GF-D8 (cell line): ENCODE measurements around the gene STIM1.
"Not testable (repeated sequence)": the region's sequence is repeated elsewhere in the genome, so short reads cannot be mapped to it uniquely, and the experiment has no call there.

Experiments
- DNase-seq: peaks from one replicate; lab custom pipeline; 2025; lab: John Stamatoyannopoulos, UW

Gene STIM1

DNA sequence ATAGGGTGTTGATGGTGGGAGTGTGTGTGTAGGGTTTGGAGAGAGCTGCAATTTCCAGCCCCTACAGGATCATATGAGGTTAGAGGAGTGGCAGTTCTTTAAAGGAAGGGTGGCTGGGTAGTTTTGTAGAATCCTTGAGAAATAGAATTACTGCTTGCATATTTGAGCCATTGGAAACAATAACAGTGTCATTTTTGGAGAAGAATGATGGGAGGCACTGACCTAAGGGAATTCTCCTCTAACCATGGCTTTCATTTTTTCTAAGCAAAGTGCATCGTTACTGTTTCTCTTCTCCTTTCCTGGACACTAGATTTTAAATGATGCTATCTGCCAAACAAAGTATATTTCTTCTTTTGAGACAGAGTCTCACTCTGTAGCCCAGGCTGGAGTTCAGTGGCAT is 172.3 kb downstream of the STIM1 start:
- no peak for DNase-seq

DNA sequence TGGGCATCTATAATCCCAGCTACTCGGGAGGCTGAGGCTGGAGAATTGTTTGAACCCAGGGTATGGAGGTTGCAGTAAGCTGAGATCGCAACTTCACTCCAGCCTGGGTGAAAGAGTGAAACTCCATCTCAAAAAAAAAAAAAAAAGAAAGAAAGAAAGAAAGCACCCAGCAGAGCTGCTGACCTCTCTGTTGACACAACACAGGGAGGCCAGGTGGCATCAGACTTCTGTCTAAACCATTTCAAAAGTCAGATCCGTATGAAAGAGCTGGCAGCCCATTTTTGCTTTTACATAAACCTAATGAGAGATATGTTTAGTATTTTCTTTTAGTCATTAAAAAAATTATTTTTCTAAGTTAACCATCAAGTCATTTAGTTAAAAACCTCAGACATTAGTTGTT is 174.7 kb downstream of the STIM1 start:
- DNase-seq: no peak

DNA sequence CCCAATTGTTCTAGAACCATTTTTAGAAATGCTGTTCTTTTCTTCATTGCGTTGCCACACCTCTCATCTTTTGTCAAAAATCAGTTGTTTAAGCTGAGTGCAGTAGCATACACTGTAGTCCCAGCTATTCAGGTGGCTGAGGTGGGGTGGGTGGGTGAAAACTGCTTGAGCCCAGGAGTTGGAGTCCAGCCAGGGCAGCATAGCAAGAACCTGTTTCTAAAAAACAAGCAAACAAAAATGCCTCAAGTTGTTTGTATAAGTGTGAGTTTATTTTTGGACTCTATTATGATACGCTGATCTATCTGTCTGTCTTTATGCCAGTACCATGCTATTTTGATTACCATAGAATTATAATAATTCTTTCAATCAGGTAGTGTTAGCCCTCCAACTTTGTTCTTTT is 176.6 kb downstream of the STIM1 start:
- DNase-seq: no peak

DNA sequence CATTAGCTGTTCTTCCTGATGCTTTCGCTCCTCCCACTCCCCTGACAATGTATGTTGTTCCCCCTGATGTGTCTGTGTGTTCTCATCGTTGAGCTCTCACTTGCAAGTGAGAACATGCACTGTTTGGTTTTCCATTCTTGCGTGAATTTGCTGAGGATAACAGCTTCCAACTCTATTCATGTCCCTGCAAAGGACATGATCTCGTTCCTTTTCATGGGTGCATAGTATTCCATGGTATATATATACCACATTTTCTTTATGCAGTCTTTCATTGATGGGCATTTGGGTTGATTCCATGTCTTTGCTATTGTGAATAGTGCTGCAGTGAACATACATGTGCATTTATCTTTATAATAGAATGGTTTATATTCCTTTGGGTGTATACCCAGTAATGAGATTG is 180.5 kb downstream of the STIM1 start:
- DNase-seq: no peak

DNA sequence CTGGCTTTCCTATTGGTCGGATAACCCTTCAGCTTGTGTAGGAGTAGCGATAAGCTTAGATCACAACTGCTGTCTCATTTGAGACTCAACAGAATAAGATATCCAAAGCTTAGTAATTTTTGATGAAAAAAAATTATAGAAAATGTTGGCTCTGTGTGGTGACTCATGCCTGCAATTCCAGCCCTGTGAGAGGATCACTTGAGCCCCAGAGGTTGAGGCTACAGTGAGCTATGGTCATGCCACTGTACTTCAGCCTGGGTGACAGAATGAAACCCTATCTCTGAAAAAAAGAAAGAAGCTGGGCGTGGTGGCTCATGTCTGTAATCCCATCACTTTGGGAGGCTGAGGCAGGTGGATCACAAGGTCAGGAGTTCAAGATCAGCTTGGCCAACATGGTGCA is 183.5 kb downstream of the STIM1 start:
- DNase-seq: no peak

DNA sequence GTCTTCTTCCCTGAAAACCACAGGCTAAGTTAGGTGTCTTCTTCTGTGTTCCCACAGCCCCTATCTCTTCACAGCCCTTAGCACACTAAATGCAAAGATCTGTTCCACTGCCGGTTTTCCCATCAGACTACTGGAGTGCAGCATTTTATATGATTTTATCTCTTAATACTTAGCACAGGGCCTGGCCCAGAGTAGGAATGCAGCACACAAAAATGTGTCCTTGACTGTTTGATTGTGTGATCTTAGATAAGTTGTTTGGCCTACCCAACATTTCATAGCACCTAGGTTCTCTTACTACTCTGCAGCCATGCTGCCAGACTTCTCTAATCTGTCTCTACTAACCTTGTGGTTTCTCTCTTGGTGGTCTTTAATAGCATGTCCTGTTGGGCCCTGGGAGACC is 185.0 kb downstream of the STIM1 start:
- DNase-seq: no peak

DNA sequence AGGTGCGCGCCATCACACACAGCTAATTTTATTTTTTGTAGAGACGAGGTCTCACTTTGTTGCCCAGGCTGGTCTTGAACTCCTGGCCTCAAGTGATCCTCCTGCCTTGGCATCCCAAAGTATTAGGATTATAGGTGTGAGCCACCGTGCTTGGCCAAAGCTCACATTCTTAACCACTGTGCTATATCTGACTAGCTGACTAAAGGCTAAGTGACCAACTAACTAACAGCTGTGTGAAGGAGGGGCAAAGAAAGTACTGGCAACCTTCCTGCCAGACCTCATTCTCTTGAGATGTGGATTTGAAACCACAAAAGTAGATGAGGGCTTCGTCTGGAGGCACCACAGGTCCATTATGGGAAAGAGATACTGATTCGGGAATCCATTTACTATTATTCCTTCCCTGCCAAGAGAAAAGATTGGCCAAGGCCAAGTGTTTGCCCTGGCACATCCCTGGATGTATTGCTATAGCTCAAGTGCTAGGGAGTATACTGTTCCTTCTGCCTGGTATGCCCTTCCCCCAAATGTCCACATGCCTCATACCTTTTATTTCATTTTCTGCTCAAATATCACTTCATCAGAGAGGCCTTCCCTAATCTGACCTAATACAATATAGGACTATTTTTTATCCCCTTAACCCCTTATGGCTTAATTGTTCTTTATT is 186.4 kb downstream of the STIM1 start:
- no peak for DNase-seq

DNA sequence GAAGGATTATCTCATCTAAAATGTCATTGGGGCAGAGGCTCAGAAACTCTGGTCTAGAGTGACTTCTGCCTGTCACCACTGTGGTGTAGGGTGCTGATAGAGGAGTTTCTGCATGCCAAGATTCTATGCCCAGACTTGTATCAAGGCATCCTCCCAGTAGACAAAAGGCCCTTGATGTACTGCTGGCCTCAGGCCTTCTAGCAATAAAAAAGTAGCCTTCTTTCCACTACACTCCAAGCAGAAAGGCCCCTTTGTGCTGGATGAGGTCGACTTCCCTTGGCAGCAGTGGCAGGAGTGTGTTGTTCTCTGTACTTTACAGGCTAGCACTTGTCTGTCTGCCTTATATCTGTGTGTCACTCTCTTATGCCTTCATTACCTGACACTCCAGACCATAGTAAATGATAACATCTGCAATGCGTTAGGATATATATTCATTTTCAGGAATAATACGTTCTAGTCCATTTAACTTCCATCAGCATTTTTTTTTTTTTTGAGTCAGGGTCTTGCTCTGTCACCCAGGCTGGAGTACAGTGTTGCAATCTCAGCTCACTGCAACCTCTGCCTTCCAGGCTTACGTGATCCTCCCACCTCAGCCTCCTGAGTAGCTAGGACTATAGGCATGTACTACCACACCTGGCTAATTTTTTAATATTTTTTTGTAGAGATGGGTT is 189.6 kb downstream of the STIM1 start:
- no peak for DNase-seq

DNA sequence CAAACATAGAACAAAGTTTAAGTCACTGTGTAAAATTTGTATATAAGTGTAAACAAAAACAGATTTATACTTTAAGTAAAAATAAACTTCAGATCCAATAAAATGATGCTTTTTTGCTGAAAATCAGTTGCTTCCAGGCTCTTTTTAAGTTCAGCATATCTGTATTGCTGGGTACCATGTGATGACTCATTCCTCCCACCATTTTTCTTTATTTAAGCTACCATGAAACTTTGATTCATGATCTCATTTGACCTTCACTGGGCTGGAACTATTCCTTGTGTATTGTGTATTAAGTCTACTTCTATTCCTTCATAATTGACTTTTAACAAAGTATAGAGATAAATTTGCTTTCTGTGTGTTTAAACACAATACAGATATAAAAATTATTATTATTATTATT is 192.9 kb downstream of the STIM1 start:
- no peak for DNase-seq

DNA sequence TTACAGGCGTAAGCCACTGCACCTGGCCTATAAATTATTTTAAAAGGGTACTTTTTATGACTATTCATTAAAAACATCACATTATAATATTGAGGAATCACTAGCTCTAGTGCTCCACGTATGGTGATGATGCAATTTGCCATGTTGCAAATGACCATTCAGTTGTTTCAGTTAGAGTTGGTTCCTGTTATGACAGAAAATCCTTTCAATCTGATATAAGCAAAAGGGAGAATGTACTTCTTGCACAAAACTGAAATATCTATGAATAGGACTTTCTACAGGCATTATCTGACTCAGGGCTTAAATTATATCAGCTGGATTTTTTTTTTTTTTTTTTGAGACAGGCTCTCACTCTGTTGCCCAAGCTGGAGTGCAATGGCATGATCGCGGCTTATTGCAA is 193.5 kb downstream of the STIM1 start:
- DNase-seq: peak; percentile 26

DNA sequence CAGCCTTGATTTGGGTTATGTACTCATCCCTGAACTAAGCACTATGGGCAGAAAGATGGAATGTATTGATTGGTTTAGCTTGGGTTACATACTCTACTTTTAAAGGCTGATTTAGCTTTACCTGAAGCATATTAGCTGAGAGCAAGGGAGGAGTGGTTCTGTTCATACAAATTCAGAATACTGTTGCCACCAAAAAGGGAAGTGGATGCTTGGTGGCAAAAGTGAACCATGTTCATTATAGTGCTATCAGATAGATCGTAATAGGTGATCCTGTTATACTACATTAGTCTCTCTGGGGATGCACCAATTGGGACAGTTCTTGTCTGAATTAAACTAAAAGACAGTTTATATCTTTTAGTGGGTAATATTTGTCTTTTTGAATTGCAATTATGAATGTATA is 194.7 kb downstream of the STIM1 start:
- no peak for DNase-seq

DNA sequence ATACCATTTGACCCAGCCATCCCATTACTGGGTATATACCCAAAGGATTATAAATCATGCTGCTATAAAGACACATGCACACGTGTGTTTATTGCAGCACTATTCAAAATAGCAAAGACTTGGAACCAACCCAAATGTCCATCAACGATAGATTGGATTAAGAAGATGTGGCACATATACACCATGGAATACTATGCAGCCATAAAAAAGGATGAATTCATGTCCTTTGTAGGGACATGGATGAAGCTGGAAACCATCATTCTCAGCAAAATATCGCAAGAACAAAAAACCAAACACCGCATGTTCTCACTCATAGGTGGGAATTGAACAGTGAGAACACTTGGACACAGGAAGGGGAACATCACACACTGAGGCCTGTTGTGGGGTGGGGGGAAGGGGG is 197.7 kb downstream of the STIM1 start:
- not testable (repeated sequence) for DNase-seq

DNA sequence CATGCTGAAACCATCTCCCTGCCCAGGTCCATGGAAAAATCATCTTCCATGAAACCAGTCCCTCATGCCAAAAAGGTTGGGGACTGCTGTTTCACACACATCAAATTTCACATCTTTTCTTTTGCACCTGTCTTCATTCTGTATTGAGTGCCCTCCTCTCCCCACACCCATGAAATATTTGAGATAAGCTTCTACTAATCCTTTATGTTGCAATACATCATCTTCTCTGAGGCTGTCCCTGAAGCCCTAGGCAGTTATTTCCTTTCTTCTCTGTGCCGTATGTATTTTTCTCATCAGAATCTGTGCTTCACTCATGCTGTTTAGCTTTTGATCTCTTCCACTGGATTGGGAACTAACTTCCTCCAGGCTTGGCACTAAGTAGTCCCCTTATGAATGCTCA is 199.2 kb downstream of the STIM1 start:
- no peak for DNase-seq

DNA sequence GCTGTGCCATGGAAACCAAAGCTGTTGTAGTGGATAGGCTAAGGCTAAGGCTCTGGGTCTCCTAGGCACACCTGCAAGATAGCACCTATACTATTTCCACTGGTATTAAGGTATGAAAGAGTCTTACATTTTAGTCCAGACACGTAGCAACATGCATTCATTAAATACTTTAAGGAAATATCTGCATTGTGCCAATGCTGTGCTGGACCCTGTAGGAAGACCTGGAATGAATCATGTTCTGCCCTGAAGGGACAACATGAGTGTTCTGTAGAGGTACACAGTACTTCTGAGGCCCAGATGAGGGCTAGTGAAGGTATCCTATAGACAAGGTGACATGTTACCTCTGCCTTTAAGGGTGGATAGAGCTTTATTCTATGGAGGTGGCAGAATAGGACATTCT is 204.0 kb downstream of the STIM1 start:
- DNase-seq: no peak

DNA sequence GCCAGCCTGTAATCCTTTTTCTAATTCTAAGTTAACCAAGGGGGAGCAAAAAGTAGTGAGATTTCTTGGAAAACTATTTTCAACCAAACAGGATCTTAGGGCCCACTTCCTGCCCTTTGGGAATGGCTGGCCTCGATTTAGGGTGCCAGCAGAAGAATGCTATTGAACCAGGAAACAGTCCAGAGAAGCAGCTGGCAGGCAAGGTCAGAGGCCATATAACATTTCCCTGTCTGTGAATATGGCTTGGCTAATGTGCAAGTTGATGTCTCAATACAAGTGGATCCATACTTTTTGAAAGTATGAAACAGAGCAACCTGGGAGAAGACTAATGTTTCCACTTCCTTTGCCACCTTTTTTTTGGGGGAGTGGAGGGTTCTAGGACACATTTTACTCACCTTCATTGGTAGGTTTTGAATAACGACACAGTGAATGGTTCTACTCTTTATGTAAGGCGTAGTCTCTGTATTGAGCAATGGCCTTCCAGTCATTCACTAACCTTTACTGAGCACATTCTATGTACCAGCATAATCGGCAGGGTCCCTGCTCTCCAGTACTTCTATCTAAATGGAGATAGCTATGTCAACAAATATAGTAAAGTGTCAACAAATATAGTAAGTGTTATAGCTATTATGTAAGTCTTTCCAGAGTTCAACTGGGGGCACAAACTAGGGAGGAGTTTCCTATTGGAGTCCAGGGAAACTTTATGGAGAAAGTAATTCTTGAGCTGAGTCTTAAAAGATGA is 204.9 kb downstream of the STIM1 start:
- no peak for DNase-seq

DNA sequence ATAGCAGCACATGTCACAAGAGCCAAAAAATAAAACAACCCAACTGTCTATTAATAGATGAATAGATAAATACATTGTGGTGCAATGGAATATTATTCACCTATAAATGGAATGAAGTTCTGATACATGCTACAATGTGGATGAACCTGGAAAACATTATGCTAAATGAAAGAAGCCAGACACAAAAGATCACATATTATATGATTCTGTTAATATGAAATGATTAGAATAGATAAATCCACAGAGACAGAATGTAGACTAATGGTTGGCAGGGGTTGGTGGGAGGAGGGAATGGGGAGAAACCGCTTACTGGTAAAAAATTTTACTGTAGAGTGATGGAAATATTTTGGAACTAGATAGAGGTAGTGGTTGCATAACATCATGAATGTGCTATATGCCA is 206.2 kb downstream of the STIM1 start:
- no peak for DNase-seq

DNA sequence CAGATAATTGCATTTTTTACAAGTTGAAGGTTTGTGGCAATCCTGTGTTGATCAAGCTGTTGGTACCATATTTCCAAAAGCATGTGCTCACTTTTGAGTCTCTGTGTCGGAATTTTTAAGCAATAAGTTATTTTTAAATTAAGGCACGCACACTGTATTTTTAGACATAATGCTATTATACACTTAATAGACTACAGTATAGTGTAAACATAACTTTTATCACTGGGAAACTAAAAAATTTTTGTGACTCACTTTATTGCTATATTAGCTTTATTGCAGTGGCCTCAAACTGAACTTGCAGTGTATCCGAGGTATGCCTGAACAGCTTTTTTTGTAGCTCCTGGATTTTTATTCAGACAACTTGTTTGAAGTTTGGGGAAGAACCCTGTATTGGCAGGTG is 207.9 kb downstream of the STIM1 start:
- no peak for DNase-seq

DNA sequence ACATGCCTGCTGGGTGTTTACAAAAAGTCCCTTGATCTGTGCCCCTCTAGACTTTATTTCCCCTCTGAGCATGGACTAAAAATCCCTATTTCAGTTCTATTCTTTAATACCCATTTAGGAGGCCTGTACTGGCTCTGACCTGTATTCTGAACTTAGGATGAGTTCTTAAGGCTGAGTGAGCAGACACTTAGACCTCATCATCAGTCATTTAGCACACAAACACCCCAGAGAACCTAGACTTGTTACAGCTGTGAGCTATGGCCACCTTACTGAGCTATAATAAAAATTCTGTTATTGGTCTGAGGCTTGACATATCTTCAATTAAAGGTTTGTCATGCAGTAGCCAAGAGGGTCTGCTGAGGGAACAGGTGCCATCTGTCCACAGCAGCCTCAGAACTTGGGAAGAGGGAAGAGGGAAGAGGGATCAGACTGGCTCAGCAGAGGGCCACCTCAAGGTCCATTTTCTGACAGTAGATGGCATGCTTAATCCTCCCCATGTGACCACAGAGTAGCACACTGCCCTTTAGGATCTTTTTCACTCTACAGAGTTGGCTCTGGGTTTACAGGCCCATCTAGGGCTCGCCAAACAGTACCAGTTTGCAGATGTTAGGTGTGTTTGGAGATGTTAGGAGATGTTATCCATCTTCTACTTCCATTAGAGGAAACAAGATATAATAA is 209.0 kb downstream of the STIM1 start:
- no peak for DNase-seq

DNA sequence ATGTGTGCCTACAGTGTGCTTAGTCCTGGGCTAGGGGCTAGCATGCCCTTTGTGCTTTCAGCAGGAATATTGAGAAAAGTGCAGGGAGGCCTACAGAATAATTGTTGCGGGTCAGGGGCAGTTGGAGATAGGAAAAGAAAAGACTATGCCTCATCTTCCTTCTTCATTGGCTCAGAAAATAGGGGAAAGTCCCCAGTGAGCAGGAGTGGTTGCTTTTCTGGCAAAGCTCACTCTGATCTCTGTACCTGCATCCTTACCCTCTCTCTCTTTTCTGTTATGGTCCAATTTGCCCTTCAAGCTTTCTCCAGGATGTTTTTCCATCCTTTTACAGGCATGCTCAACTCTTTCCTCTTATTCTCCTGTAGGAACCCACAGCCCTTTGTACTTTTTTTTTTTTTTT is 209.6 kb downstream of the STIM1 start:
- DNase-seq: no peak

DNA sequence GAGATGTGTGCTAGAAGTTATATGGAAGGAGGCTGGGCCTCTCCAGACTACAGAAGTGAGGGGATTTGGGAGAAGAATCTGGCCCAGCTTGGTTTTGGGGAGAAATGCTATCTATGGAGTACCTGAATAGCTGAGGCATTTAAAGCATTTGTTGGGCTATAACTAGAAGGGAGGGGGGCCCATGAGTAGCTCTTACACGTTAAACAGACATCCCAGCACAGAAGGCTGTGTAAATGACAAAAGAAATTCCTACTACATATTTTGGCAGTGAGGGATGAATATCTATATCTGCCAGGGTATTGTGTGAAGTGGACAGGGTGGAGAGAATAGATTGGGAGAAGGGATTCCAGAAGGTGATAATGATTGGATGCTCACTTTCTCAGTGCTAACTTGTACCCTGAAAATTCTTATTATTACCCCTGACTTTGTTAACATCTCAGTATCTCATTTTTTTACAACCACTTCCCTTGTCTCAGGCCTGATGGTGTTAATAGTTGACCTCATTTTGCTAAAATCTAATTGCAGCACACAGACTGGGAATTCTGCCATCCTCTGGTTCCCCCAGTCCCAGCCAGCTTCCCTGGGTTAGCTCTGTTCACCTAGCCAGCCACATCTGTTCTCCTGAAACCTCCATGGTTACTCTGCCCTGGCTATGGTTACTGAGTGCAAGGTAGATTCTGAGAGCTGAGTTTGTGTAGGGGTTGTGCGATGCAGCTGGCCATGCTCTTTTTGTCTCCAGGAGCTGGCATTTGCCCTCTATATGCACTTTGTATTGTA is 210.3 kb downstream of the STIM1 start:
- no peak for DNase-seq

DNA sequence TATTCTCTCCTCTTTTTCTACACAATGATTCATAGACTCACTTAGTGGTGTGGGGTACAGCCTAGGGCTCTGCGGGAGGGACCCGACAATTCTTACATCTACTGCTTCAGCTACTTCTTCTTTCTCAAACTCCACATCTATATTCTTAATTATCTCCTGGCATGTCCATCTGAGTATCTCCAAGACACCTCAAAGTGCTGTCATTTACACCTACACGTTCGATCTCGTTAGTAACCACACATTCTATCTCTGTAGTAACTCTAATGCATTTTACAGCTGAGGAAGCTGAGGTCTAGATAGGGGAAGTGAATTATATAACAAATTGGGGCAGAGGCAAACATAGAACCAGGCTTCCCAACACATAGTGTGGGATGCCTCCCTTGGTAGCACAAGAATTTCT is 211.4 kb downstream of the STIM1 start:
- DNase-seq: peak; percentile 8

DNA sequence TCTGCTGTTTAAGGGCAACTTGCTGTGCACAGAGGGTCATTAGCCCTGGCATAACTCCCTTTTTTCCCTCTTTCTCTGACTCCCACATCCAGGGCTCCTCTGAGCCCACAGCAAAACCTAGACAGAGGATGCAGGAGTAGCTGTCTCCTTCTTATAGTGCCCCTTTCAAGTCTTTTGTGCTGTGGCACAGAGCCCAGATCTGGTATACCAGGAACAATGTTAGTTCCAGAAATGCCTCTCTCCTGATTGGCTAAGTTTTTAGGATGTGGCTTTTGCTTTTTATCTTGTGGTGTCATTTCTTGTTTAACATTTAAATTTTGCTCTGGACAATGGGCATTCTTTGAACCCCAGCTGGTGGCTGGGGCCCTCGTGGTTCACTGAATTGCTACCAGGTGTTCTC is 213.5 kb downstream of the STIM1 start:
- DNase-seq: no peak
